KMS-11 (cell line): ENCODE results near the gene FLAD1.

ENCODE experiments used
- H2AFZ ChIP-seq: fragments of 200-600 bp; sonication (generic); 2 replicates; pipeline ENCODE4 v1.6.1; 2016; ENCODE audit warnings: antibody characterized with exemption, mixed run types, low read depth
- H3K27ac ChIP-seq: fragments of 200-600 bp; sonication (generic); 2 replicates; pipeline ENCODE4 v1.6.1; 2016; ENCODE audit warnings: mild to moderate bottlenecking, mixed run types
- H3K27me3 ChIP-seq: fragments of 200-600 bp; sonication (generic); 2 replicates; pipeline ENCODE4 v1.6.1; 2017; ENCODE audit warnings: mild to moderate bottlenecking, low read depth, mixed run types, moderate library complexity; ENCODE audit not compliant: insufficient read depth
- H3K36me3 ChIP-seq: fragments of 200-600 bp; sonication (generic); 2 replicates; pipeline ENCODE4 v1.6.1; 2017; ENCODE audit warnings: mild to moderate bottlenecking, mixed run types; ENCODE audit not compliant: insufficient read depth
- H3K4me1 ChIP-seq: fragments of 200-600 bp; sonication (generic); 2 replicates; pipeline ENCODE4 v1.6.1; 2016; ENCODE audit warnings: mild to moderate bottlenecking, low read depth, mixed run types; ENCODE audit not compliant: poor library complexity, severe bottlenecking
- H3K4me2 ChIP-seq: fragments of 200-600 bp; sonication (generic); 2 replicates; pipeline ENCODE4 v1.7.0; 2016; ENCODE audit warnings: mild to moderate bottlenecking, mixed run types
- H3K4me3 ChIP-seq: fragments of 200-600 bp; sonication (generic); IDR thresholded peaks from 2 replicates; pipeline ENCODE4 v1.6.1; 2017; ENCODE audit warnings: low read depth, low read length, mixed read lengths; ENCODE audit not compliant: insufficient read depth
- H3K79me2 ChIP-seq: fragments of 200-600 bp; sonication (generic); 2 replicates; pipeline ENCODE4 v1.6.1; 2016; ENCODE audit warnings: low read depth, mixed run types; ENCODE audit not compliant: insufficient read depth
- H3K9ac ChIP-seq: fragments of 200-600 bp; sonication (generic); 2 replicates; pipeline ENCODE4 v1.6.1; 2016; ENCODE audit warnings: mild to moderate bottlenecking, mixed run types
- H4K20me1 ChIP-seq: fragments of 200-600 bp; sonication (generic); 2 replicates; pipeline ENCODE4 v1.6.1; 2016; ENCODE audit warnings: mild to moderate bottlenecking, mixed run types; ENCODE audit not compliant: insufficient read depth
- CTCF ChIP-seq: fragments of 200-600 bp; sonication (generic); conservative IDR thresholded peaks from 2 replicates; pipeline ENCODE4 v1.6.1; 2017; ENCODE audit warnings: low read depth, mild to moderate bottlenecking, antibody characterized with exemption, low read length, moderate library complexity, mixed read lengths

FLAD1 gene

GRCh38 chr1:155000411-155000725, 17.2 kb downstream of the FLAD1 start:
- peak overlapping the region; percentile 99 for H3K4me3 ChIP-seq
- TF ChIP-seq CTCF: no peak
- peaks cover 27% of the 10 kb centered on the region for H3K79me2 ChIP-seq
- no peaks in the 10 kb centered on the region for H3K27me3 ChIP-seq
- H3K9ac ChIP-seq: peak overlapping the region; percentile 84
- no peaks in the 10 kb centered on the region for H4K20me1 ChIP-seq
- H2AFZ ChIP-seq: peak overlapping the region; percentile 27; the same call in 1 of the 2 replicates
- peaks cover 51% of the 10 kb centered on the region for H3K4me1 ChIP-seq
- H3K36me3 ChIP-seq: no peaks in the 10 kb centered on the region
- peak overlapping the region; percentile 91 for H3K27ac ChIP-seq
- H3K4me2 ChIP-seq: peak overlapping the region; percentile 77

DNA sequence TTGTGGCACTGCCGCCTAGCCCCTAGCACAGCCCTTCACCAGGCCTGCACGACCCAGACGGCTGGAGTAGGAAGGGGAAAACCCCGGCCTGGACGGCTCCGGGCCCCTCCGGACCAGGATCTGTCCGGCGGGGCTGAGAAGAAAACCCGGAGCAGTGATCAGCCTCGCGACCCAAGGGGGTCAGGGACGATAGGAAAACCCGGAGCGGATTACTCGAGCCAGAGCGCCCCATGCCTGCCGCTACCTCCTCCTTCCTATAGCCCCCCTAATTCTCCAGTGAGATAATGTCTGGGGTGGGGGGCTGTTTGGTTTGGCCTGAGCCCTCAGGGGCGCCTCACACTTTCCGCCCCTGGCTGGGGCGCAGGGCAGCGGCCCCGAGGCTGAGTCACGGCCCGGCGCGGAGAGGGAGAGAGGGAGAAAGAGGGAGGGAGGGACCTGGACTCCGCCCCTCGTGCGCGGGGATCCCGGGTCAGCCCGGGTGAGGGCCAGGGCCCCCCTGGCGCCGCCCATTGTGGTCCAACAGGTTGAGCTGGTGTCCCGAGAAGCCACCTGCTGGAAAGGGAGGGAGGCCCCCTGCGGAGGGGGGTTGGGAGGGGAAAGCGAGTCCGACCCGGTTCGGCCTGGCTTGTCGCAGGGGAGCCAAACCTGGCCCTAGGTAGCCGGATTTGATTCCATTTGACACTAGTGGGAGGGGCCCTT, 17.7 kb downstream of the FLAD1 start:
- no peak for TF ChIP-seq CTCF
- Histone ChIP-seq H3K27ac (peak overlapping the region; percentile 91), H3K4me2 (peak overlapping the region; percentile 41), H3K27me3 (no peaks in the 10 kb centered on the region), H3K36me3 (no peaks in the 10 kb centered on the region), H3K4me1 (peaks cover 51% of the 10 kb centered on the region), H3K4me3 (peak overlapping the region; percentile 99), H2AFZ (peak overlapping the region; percentile 62), H3K9ac (peak overlapping the region; percentile 84), H3K79me2 (peaks cover 33% of the 10 kb centered on the region), H4K20me1 (no peaks in the 10 kb centered on the region)

DNA sequence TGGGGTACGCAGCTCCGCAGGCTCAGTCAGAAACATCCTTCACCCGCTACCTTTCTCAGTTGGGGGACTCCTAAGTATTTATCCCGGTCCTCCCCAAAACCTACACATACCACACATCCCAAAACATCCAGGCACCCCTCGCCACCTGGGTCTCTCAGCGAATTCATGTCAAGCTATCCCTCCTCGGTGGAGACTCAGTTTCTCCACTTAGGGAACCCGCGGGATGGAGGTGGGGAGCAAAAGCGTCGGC, 18.2 kb downstream of the FLAD1 start:
- H3K4me2 ChIP-seq: peak overlapping the region; percentile 41
- H3K4me3 ChIP-seq: peak overlapping the region; percentile 99
- no peaks in the 10 kb centered on the region for H3K27me3 ChIP-seq
- peak overlapping the region; percentile 62 for H2AFZ ChIP-seq
- TF ChIP-seq CTCF: no peak
- peaks cover 51% of the 10 kb centered on the region for H3K4me1 ChIP-seq
- H3K9ac ChIP-seq: peak overlapping the region; percentile 84
- peak overlapping the region; percentile 91 for H3K27ac ChIP-seq
- H3K79me2 ChIP-seq: peaks cover 37% of the 10 kb centered on the region
- no peaks in the 10 kb centered on the region for H3K36me3 ChIP-seq
- H4K20me1 ChIP-seq: no peaks in the 10 kb centered on the region

DNA sequence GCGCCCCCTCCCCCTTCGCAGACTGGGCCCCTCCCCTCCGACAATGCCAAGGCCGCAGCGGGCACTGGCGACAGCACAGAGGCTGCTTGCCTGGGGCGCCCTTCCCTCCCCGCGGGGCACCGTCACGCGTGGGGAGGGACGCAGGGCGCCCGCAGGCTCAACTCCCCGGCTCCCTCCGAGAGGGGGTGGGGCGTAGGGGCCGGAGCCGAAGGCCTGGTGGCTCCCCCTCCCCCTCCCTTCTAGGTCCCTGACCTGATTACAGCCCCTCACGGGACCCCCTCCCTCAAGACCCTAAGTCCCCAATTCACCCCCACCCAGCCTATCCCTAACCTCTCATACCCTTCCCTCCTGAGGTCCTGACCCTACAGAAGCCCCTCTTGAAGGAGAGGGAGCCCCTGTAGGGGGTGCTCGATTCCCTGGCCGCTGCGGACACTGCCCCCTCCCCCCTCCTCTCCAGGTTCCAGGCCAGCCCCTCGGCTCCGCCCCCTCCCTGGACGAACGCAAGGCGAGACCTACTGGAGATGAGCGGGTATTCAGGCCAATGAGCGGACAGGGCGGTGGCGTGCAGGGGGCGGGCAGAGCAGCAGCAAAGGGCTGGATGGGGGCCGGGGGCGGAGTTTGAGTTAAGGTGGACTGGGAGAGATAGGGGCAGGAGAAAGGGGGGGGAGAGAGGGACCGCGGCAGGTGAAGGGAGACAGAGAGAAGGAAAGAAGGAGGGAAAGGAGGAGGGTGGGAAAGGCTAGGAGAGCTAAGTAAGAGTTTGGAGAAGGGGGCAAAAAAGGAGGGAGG, 18.7 kb downstream of the FLAD1 start:
- TF ChIP-seq CTCF: peak; percentile 61
- Histone ChIP-seq H4K20me1 (no peaks in the 10 kb centered on the region), H3K9ac (peak overlapping the region; percentile 84), H3K79me2 (peaks cover 42% of the 10 kb centered on the region), H3K4me2 (peak overlapping the region; percentile 41), H3K27me3 (no peaks in the 10 kb centered on the region), H2AFZ (peak overlapping the region; percentile 62; the same call in 1 of the 2 replicates), H3K4me1 (peaks cover 56% of the 10 kb centered on the region), H3K36me3 (no peaks in the 10 kb centered on the region), H3K27ac (peak overlapping the region; percentile 91), H3K4me3 (peak overlapping the region; percentile 99)
